Cardiac septum (tissue), 1 donor: ENCODE results near the gene ZNF641. TPM values are rescaled to one million over a fixed set of nuclear protein-coding genes. Genes with fewer than 3 reads are reported as not detected.
A peak's percentile ranks its signal among the peaks of the same experiment; 100 is the strongest.

Experiments used
- DNase-seq: peaks from one replicate; pipeline ENCODE4 v3.0.0-alpha.2; 2020; ENCODE audit warnings: low spot score
- intact Hi-C: fragments of 100-400 bp; cut with DNase I; formaldehyde crosslinking; loops from one replicate; pipeline ENCODE4 v1.14.0; 2022
- long read RNA-seq: library from polyadenylated mRNA; unstranded; transcript quantifications from one replicate; pipeline ENCODE4 v2.0.0, GENCODE V29; 2021
- total RNA-seq: library from RNA; stranded (reverse); fragmentation: NEBNext Ultra II Directional; extraction: Animal tissue kit (Norgen Biotek cat#: 25700); gene quantifications from one replicate; pipeline ENCODE4 v1.2.1, GENCODE V29; 2021
- donor health status: DM: no; HTN: no; CAD: no.

ZNF641 gene
- 15.3 TPM for total RNA-seq
- long read RNA-seq, transcript ZNF641-205 (6 exons, 1,823 nt), result major isoform, 9 of 17 reads
- long read RNA-seq, partial matches to known transcripts, result 1 of 17 reads
- long read RNA-seq, other reads (novel, unspliced or antisense), result 7 of 17 reads

- DNase-seq, result peak; percentile 93
- intact Hi-C loops, result loop anchor here (2.0 kb wide), 1 partner anchor 152 kb away; no protein-coding TSS in a partner anchor
Observed at GRCh38 chr12:48350249-48351021, at the start of gene ZNF641. Gene ZNF641, minus strand, starts transcription at chr12:48350919. Its CDS starts 2,829 bp downstream, at chr12:48348090.

DNA sequence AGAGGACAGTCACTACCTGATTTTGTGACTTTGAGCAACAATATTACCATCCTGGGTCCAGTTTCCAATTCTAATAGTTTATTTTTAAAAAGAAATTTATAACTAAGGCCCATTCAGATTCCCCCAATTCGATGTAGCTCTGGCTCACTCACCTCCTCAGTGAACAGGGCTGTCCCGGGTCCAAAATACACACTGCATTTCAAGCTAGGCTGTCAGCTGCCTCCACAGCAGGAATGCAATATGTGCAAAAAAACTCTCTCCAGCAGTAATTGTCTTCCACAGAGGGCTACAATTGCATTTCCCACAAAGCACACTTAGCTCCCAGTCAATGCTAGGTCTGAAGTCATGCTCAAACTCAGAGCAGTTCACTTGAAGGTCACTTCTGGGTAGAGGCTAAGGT is 39.3 kb upstream of the ZNF641 start:
- DNase-seq, result no peak
- intact Hi-C loops, result no loop called here

DNA sequence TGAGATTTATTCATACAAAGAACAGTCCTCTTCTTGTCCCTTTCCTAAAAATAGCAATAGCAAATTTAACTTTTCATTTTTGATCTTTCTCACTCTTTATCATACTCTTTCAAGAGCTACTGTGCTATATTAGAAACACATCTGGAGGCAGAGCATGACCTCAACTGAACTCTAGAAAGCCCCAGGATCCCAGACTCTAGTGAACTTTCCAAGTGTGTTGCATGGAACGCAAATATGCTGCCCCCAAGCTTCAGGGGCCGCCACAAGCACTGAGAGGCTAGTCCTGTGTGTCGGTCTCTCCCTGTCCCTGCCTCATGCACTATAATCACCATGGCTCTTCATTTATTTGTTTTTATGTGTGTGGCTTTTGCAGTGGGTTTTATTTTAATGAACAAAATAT is 38.7 kb upstream of the ZNF641 start:
- intact Hi-C loops, result no loop called here
- no peak for DNase-seq

GRCh38 chr12:48388938-48389337 is 38.2 kb upstream of the ZNF641 start:
- no peak for DNase-seq
- intact Hi-C loops, result no loop called here

DNA sequence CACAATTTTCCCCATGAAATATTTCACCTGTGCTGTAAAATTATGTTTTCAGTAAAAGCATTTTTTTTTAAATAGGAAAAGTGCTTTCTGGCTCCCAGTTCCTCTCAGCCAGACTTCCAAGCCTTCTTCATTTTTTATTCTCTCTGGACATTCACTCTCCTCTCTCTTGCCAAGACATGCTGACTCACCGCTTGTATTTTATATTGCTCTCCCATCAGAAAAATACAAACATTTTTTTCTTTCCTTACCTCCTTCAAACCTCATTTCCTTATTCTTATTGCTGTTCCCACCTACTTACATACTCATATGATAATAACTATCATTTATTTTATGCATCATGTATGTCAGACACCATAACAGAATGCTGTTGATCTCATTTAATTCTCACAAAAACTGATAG is 37.7 kb upstream of the ZNF641 start:
- no peak for DNase-seq
- intact Hi-C loops, result no loop called here

- intact Hi-C loops, result no loop called here
Observed at GRCh38 chr12:48380596-48380995, 29.9 kb upstream of the ZNF641 start.

GRCh38 chr12:48379794-48380193 is 29.1 kb upstream of the ZNF641 start:
- DNase-seq, result no peak
- intact Hi-C loops, result no loop called here

More at GRCh38 chr12:48380596-48380995, 29.9 kb upstream of the ZNF641 start:
- no peak for DNase-seq

GRCh38 chr12:48377646-48378045 is 26.9 kb upstream of the ZNF641 start:
- intact Hi-C loops, result no loop called here
- DNase-seq, result no peak

DNA sequence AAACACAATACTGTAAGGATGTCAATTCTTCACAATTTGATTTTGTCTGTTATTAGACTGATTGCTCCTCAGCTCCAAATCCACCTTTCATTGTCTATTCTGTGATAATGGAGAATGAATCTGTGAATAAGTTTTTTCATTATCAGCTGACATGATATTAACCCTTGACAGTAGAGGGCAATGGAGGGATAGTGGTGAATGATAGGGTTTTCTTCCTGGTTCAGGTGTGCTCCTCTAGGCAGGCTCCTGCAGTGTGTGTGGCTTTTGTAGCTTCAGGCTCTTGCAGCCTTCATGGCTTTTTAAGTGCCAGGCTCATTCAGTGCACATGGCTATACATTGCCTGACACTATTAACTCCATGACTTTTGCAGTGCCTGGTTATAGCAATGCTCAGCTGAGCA is 23.4 kb upstream of the ZNF641 start:
- no peak for DNase-seq
- intact Hi-C loops, result no loop called here

DNA sequence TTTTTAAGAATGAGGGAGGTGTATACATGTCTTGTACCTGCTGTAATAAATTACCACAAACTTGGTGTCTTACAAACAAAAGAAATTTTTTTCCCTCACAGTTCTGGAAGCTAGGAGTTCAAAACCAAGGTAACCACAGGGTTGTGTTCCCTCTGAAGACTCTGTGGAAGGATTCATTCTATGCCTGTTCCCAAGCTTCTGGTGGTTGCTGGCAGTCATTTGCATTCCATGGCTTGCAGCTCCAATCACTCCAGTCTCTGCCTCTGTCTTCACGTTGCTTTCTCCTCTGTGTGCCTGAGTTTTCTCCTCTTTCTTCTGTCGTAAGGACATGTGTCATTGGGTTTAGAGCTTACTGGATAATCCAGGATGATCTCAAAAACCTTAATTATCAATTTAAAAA is 15.4 kb upstream of the ZNF641 start:
- intact Hi-C loops, result no loop called here
- no peak for DNase-seq

DNA sequence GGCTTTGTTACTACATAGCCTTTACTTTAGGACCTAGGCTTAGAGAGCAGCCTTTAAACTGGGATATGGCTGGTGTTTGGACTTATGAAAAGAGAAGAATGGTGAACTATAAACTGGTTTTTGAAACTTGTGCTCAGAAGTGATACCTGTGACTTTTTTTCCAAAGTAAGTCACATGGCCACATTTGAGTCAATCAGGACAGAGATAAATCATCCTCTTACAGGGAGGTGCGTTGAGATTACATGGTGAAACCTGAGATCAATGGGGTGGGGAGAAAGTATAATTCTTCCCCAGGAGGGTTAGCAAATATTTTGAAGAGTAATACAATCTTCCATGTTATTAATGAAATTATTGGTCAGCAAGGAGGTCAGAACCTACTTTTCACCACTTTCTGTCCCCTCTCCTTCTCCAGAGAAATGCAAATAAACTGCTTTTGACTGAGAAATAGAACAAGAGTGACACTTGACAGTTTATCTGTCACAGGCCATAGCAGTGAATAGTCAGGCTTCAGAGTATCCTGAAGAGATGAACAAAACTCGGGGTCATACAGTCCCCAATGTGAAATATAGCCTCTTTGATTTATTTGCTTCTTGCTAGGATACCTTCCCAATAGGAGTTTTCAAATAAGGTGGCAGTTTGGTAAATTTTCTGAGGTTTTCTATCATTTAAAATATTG is 11.1 kb upstream of the ZNF641 start:
- DNase-seq, result no peak
- intact Hi-C loops, result no loop called here

- intact Hi-C loops, result no loop called here
- no peak for DNase-seq
Observed at GRCh38 chr12:48358937-48359513, 8.3 kb upstream of the ZNF641 start.

GRCh38 chr12:48356041-48356768 is 5.5 kb upstream of the ZNF641 start:
- no peak for DNase-seq
- intact Hi-C loops, result no loop called here

- no peak for DNase-seq
- intact Hi-C loops, result no loop called here
Observed at GRCh38 chr12:48352157-48352760, 1.5 kb upstream of the ZNF641 start.

- intact Hi-C loops, result loop anchor here (2.0 kb wide), 1 partner anchor 152 kb away; no protein-coding TSS in a partner anchor
- DNase-seq, result no peak
Observed at GRCh38 chr12:48351022-48351708, 446 bp upstream of the ZNF641 start.

DNA sequence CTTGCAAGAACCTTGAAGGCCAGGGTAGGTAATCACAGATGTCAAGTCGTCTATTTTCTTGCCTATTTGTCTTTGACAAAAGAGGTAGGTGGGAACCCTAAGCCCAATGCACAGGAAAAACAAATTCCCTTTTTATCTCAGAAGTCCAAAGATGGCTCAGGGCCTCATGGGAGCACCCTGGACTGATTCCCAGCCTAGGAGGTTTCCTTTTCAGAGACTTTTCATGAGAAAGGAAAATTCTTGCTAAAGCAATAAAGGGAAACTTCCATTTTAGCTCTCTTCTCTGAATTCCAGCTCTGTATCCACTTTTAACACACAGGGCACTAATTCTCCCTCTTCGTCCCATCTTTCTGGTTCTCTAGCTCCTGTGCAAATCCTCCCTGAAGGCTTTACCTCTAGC is 1.2 kb downstream of the ZNF641 start:
- no peak for DNase-seq
- intact Hi-C loops, result loop anchor here (2.0 kb wide), 1 partner anchor 53 kb away; no protein-coding TSS in a partner anchor

GRCh38 chr12:48342980-48343379 is 7.7 kb downstream of the ZNF641 start:
- DNase-seq, result no peak
- intact Hi-C loops, result no loop called here

- no peak for DNase-seq
- intact Hi-C loops, result no loop called here
Observed at GRCh38 chr12:48340943-48341342, 9.8 kb downstream of the ZNF641 start.
